IMR-90 (cell line): ENCODE results near the gene ASB6. TPM values are rescaled to one million over a fixed set of nuclear protein-coding genes. Genes with fewer than 3 reads are reported as not detected.

ENCODE experiments used
- ATAC-seq: fragments of 200-7000 bp; cut with Tn5 transposase; 2 replicates; pipeline ENCODE4 v1.9.1; 2020; ENCODE audit warnings: low read depth, mild to moderate bottlenecking, moderate library complexity
- BruUV-seq: library from RNA; stranded (reverse); fragments of 400-500 nt; replicated peaks from 2 replicates; lab custom pipeline; 2021; lab: Mats Ljungman, UMichigan
- CTCF ChIA-PET: fragments of 300-600 bp; formaldehyde crosslinking; extraction: SDS; loops from one replicate; lab custom pipeline; 2021; ENCODE audit warnings: antibody characterized with exemption; lab: Yijun Ruan, JAX
- POLR2A ChIA-PET: fragments of 300-600 bp; sonication (Branson Sonifier 250); formaldehyde crosslinking; loops from one replicate; lab custom pipeline; 2022; ENCODE audit warnings: antibody characterized with exemption; ENCODE audit not compliant: unreplicated experiment; lab: Charles Lee
- DNase-seq: peaks from one replicate; pipeline ENCODE4 v3.0.0; 2013
- H2AFZ ChIP-seq: replicated peaks from 2 replicates; pipeline ENCODE3; 2013; ENCODE audit warnings: low read length, mild to moderate bottlenecking; ENCODE audit not compliant: poor library complexity
- H2AK5ac ChIP-seq: 2 replicates; pipeline ENCODE4 v1.6.1; 2013; ENCODE audit warnings: low read depth, low read length, inconsistent platforms
- H2AK9ac ChIP-seq: replicated peaks from 2 replicates; pipeline ENCODE3; 2013; ENCODE audit warnings: mild to moderate bottlenecking, low read depth, low read length, moderate library complexity; ENCODE audit not compliant: poor library complexity
- H2BK120ac ChIP-seq: 2 replicates; pipeline ENCODE4 v1.6.1; 2013; ENCODE audit warnings: low read depth, low read length, inconsistent platforms
- H2BK15ac ChIP-seq: 3 replicates; pipeline ENCODE4 v1.6.1; 2013; ENCODE audit warnings: low read depth, low read length, inconsistent platforms
- H2BK20ac ChIP-seq: 2 replicates; pipeline ENCODE4 v1.6.1; 2013; ENCODE audit warnings: low read depth, mild to moderate bottlenecking, inconsistent platforms, low read length, moderate library complexity
- H2BK5ac ChIP-seq: 2 replicates; pipeline ENCODE4 v1.6.1; 2013; ENCODE audit warnings: mild to moderate bottlenecking, low read depth, low read length, inconsistent platforms; ENCODE audit not compliant: poor library complexity, severe bottlenecking
- H3K14ac ChIP-seq: replicated peaks from 2 replicates; pipeline ENCODE4 v1.6.1; 2013; ENCODE audit warnings: low read depth, low read length, inconsistent platforms
- H3K18ac ChIP-seq: 2 replicates; pipeline ENCODE4 v1.6.1; 2013; ENCODE audit warnings: low read depth, low read length, control low read depth
- H3K23ac ChIP-seq: 2 replicates; pipeline ENCODE4 v1.6.1; 2013; ENCODE audit warnings: low read depth, low read length, inconsistent platforms
- H3K27ac ChIP-seq: 2 replicates; pipeline ENCODE4 v1.5.1; 2013; ENCODE audit warnings: mild to moderate bottlenecking, control low read depth, low read length; ENCODE audit not compliant: insufficient read depth
- H3K27me3 ChIP-seq: 2 replicates; pipeline ENCODE4 v1.6.1; 2013; ENCODE audit warnings: low read length; ENCODE audit not compliant: control insufficient read depth, insufficient read depth
- H3K36me3 ChIP-seq: 2 replicates; pipeline ENCODE4 v1.6.1; 2013; ENCODE audit warnings: low read length, mixed read lengths; ENCODE audit not compliant: control insufficient read depth, insufficient read depth
- H3K4ac ChIP-seq: 2 replicates; pipeline ENCODE4 v1.6.1; 2013; ENCODE audit warnings: low read depth, low read length, inconsistent platforms
- H3K4me1 ChIP-seq: 2 replicates; pipeline ENCODE4 v1.6.1; 2013; ENCODE audit warnings: low read length, mixed read lengths; ENCODE audit not compliant: control insufficient read depth, insufficient read depth
- H3K4me2 ChIP-seq: 2 replicates; pipeline ENCODE4 v1.6.1; 2013; ENCODE audit warnings: low read depth, mild to moderate bottlenecking, control low read depth, low read length, moderate library complexity
- H3K4me3 ChIP-seq: 2 replicates; pipeline ENCODE4 v1.5.1; 2013; ENCODE audit warnings: low read depth, mild to moderate bottlenecking, control low read depth, low read length, moderate library complexity; ENCODE audit not compliant: insufficient read depth
- H3K56ac ChIP-seq: 2 replicates; pipeline ENCODE4 v1.6.1; 2013; ENCODE audit warnings: low read length, inconsistent platforms; ENCODE audit not compliant: insufficient read depth; ENCODE audit errors: extremely low read depth
- H3K79me1 ChIP-seq, 2 experiments: 2 replicates each; pipeline ENCODE4 v1.6.1; 2013; ENCODE audit warnings: low read length in 2 of 2, inconsistent platforms in 1 of 2, low read depth in 1 of 2
- H3K9ac ChIP-seq: 2 replicates; pipeline ENCODE4 v1.6.1; 2013; ENCODE audit warnings: low read depth, low read length, control low read depth
- H3K9me1 ChIP-seq: 2 replicates; pipeline ENCODE4 v1.6.1; 2013; ENCODE audit warnings: low read length, inconsistent platforms; ENCODE audit not compliant: insufficient read depth
- H3K9me3 ChIP-seq: 2 replicates; pipeline ENCODE4 v1.6.1; 2013; ENCODE audit warnings: low read length; ENCODE audit not compliant: control insufficient read depth, insufficient read depth
- H4K20me1 ChIP-seq: 2 replicates; pipeline ENCODE4 v1.6.1; 2013; ENCODE audit warnings: low read length, inconsistent platforms; ENCODE audit not compliant: insufficient read depth
- H4K5ac ChIP-seq: 2 replicates; pipeline ENCODE4 v1.6.1; 2013; ENCODE audit warnings: mild to moderate bottlenecking, low read depth, low read length, control low read depth
- H4K8ac ChIP-seq, 2 experiments: 2 replicates each; pipeline ENCODE4 v1.6.1; 2013; ENCODE audit warnings: low read depth in 2 of 2, low read length in 2 of 2, control low read depth in 1 of 2, inconsistent platforms in 1 of 2
- H4K91ac ChIP-seq: 2 replicates; pipeline ENCODE4 v1.6.1; 2013; ENCODE audit warnings: low read depth, low read length, inconsistent platforms; ENCODE audit not compliant: insufficient read depth
- BHLHE40 ChIP-seq: fragments of 150-350 bp; IDR thresholded peaks from 2 replicates; pipeline ENCODE4 v1.6.1; 2016; ENCODE audit warnings: mild to moderate bottlenecking, low read depth, low read length
- CEBPB ChIP-seq: IDR thresholded peaks from 2 replicates; pipeline ENCODE4 v1.6.1; 2012; ENCODE audit warnings: low read depth, low read length, improper control_type of control experiment
- CHD1 ChIP-seq: IDR thresholded peaks from 2 replicates; pipeline ENCODE4 v1.6.1; 2012; ENCODE audit warnings: low read depth, low read length, improper control_type of control experiment
- FOS ChIP-seq: fragments of 150-350 bp; IDR thresholded peaks from 2 replicates; pipeline ENCODE4 v1.6.1; 2016; ENCODE audit warnings: low read depth, low read length
- MAFK ChIP-seq: IDR thresholded peaks from 2 replicates; pipeline ENCODE4 v1.6.1; 2012; ENCODE audit warnings: low read depth, low read length, improper control_type of control experiment
- MAZ ChIP-seq: IDR thresholded peaks from 2 replicates; pipeline ENCODE4 v1.6.1; 2012; ENCODE audit warnings: low read depth, mild to moderate bottlenecking, low read length, improper control_type of control experiment, moderate library complexity, borderline replicate concordance
- MXI1 ChIP-seq: IDR thresholded peaks from 2 replicates; pipeline ENCODE4 v1.6.1; 2012; ENCODE audit warnings: low read depth, mild to moderate bottlenecking, low read length, moderate library complexity, borderline replicate concordance
- NFE2L2 ChIP-seq: fragments of 150-350 bp; IDR thresholded peaks from 2 replicates; pipeline ENCODE4 v1.6.1; 2016; ENCODE audit warnings: low read depth, mild to moderate bottlenecking, low read length
- POLR2A ChIP-seq: IDR thresholded peaks from 2 replicates; pipeline ENCODE4 v1.6.1; 2012; ENCODE audit warnings: mild to moderate bottlenecking, low read depth, low read length
- RAD21 ChIP-seq: IDR thresholded peaks from 2 replicates; pipeline ENCODE4 v1.6.1; 2012; ENCODE audit warnings: low read length, improper control_type of control experiment
- RCOR1 ChIP-seq: IDR thresholded peaks from 2 replicates; pipeline ENCODE4 v1.6.1; 2012; ENCODE audit warnings: mild to moderate bottlenecking, low read length, improper control_type of control experiment; ENCODE audit not compliant: insufficient replicate concordance
- RFX5 ChIP-seq: IDR thresholded peaks from 2 replicates; pipeline ENCODE4 v1.8.0; 2012; ENCODE audit warnings: low read depth, mild to moderate bottlenecking, low read length, moderate library complexity
- SMC3 ChIP-seq: fragments of 150-350 bp; IDR thresholded peaks from 2 replicates; pipeline ENCODE4 v1.6.1; 2016; ENCODE audit warnings: low read depth, mild to moderate bottlenecking, antibody characterized with exemption, low read length, moderate library complexity
- WGBS, 2 experiments: methylation state at CpG; one replicate each; pipeline versions ENCODE4 v1.1.5 to v1.1.7; 2013; ENCODE audit warnings: missing lambda C conversion rate in 2 of 2; ENCODE audit not compliant: insufficient read length in 1 of 2; ENCODE audit errors: extremely low coverage in 2 of 2; 5-methylcytosine and 5-hydroxymethylcytosine counted together
- dilution Hi-C: fragments of 300-500 bp; cut with HindIII; formaldehyde crosslinking; loops from one replicate; pipeline ENCODE4 v1.14.3; 2018; ENCODE audit warnings: low sequenced_read_pairs; ENCODE audit not compliant: unreplicated experiment
- in situ Hi-C: fragments of 300-500 bp; cut with MboI; formaldehyde crosslinking; loops from 3 replicates; pipeline ENCODE4 v1.14.3; 2019; ENCODE audit warnings: low sequenced_read_pairs, inconsistent platforms, mixed read lengths
- intact Hi-C: fragments of 100-400 bp; cut with micrococcal nuclease; formaldehyde crosslinking; loops from 2 replicates; pipeline ENCODE4 v1.10.0; 2022
- polyA plus RNA-seq, 3 experiments: library from polyadenylated mRNA; depleted of rRNA; stranded (reverse); fragments of >200 nt; gene quantifications; 2 replicates each; pipeline ENCODE4 v1.2.3, GENCODE V29; 2012; ENCODE audit warnings: low replicate concordance in 1 of 3
- total RNA-seq: library from RNA; depleted of rRNA; stranded (reverse); fragments of >200 nt; gene quantifications from 2 replicates; pipeline ENCODE4 v1.2.3, GENCODE V29; 2012
- TF ChIP-seq, protein P1 (sequence below): fragments of 150-350 bp; IDR thresholded peaks from 2 replicates; pipeline ENCODE4 v1.6.1; 2016; ENCODE audit warnings: low read depth, mild to moderate bottlenecking, low read length, moderate library complexity, borderline replicate concordance
- TF ChIP-seq, protein P2 (sequence below): fragments of 150-350 bp; IDR thresholded peaks from 2 replicates; pipeline ENCODE4 v1.6.1; 2017; ENCODE audit warnings: mild to moderate bottlenecking, antibody characterized with exemption, low read length, low read depth
- TF ChIP-seq, protein P3 (sequence below): conservative IDR thresholded peaks from 2 replicates; pipeline ENCODE4 v1.5.1; 2012; ENCODE audit warnings: mild to moderate bottlenecking, low read depth, low read length, improper control_type of control experiment

The ASB6 gene
- total and polyA plus RNA-seq, 2 of the 4 experiments (the other 2 are of a cell fraction) = 9.7 to 28.9 TPM

DNA sequence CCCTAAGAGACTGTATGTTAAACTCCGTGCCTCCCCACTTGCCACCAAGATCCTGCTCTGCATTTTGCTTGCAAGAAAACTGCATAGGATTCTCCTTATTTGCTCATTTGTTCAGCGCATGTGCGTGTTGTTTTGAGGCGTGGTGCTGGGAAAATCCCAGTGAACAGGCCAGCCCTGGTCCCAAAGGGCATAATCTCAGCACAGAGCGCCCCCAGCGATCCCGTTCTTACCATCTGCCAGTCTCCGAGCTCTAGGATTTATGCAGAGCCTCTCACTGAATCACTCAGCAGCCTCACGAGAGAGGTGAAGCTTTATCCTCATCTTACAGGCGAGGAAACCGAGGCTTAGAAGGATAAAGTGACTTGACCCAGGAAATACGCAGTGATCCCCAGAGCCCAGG, 35.0 kb upstream of the ASB6 start:
- H4K20me1 ChIP-seq = peaks cover 74% of the 10 kb centered on the region
- H3K4me2 ChIP-seq = no peak overlapping the region
- H3K4ac ChIP-seq = no peak overlapping the region
- no peak overlapping the region for H2BK20ac ChIP-seq
- no peak overlapping the region for H3K14ac ChIP-seq
- no peak overlapping the region for H3K56ac ChIP-seq
- H3K4me3 ChIP-seq = no peak overlapping the region
- no peak overlapping the region for H4K5ac ChIP-seq
- no peak overlapping the region for H4K91ac ChIP-seq
- no peak overlapping the region for H2BK5ac ChIP-seq
- H3K36me3 ChIP-seq = peaks cover 25% of the 10 kb centered on the region; the same call in 1 of the 2 replicates
- BruUV-seq = no TSS peak
- dilution Hi-C loops (no loop called here), intact Hi-C loops (no loop called here), in situ Hi-C loops (no loop called here)
- no peak overlapping the region for H3K23ac ChIP-seq
- H2AFZ ChIP-seq = no peak overlapping the region
- H3K9me3 ChIP-seq = no peaks in the 10 kb centered on the region
- ChIA-PET POLR2A (no interaction called here), CTCF (no interaction called here)
- no peak overlapping the region for H3K9ac ChIP-seq
- H2BK120ac ChIP-seq = no peak overlapping the region
- no peak overlapping the region for H2BK15ac ChIP-seq
- H2AK5ac ChIP-seq = no peak overlapping the region
- 100% methylated on average over 3 of the region's 12 CpGs; no CpG with 5 or more reads in 1 of the 2 experiments for WGBS, 2 experiments
- TF ChIP-seq, protein P1, sequence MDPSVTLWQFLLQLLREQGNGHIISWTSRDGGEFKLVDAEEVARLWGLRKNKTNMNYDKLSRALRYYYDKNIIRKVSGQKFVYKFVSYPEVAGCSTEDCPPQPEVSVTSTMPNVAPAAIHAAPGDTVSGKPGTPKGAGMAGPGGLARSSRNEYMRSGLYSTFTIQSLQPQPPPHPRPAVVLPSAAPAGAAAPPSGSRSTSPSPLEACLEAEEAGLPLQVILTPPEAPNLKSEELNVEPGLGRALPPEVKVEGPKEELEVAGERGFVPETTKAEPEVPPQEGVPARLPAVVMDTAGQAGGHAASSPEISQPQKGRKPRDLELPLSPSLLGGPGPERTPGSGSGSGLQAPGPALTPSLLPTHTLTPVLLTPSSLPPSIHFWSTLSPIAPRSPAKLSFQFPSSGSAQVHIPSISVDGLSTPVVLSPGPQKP = no peak
- no peak for TF ChIP-seq FOS
- no peak for TF ChIP-seq MAFK
- no peak for TF ChIP-seq SMC3
- no peak for TF ChIP-seq BHLHE40
- no peak for TF ChIP-seq CEBPB
- TF ChIP-seq POLR2A = no peak
- TF ChIP-seq, protein P2, sequence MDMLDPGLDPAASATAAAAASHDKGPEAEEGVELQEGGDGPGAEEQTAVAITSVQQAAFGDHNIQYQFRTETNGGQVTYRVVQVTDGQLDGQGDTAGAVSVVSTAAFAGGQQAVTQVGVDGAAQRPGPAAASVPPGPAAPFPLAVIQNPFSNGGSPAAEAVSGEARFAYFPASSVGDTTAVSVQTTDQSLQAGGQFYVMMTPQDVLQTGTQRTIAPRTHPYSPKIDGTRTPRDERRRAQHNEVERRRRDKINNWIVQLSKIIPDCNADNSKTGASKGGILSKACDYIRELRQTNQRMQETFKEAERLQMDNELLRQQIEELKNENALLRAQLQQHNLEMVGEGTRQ = no peak
- TF ChIP-seq, protein P3, sequence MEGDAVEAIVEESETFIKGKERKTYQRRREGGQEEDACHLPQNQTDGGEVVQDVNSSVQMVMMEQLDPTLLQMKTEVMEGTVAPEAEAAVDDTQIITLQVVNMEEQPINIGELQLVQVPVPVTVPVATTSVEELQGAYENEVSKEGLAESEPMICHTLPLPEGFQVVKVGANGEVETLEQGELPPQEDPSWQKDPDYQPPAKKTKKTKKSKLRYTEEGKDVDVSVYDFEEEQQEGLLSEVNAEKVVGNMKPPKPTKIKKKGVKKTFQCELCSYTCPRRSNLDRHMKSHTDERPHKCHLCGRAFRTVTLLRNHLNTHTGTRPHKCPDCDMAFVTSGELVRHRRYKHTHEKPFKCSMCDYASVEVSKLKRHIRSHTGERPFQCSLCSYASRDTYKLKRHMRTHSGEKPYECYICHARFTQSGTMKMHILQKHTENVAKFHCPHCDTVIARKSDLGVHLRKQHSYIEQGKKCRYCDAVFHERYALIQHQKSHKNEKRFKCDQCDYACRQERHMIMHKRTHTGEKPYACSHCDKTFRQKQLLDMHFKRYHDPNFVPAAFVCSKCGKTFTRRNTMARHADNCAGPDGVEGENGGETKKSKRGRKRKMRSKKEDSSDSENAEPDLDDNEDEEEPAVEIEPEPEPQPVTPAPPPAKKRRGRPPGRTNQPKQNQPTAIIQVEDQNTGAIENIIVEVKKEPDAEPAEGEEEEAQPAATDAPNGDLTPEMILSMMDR = no peak
- TF ChIP-seq CHD1 = no peak
- no peak for TF ChIP-seq MXI1
- no peak for TF ChIP-seq RAD21
- TF ChIP-seq RCOR1 = no peak
- no peak for TF ChIP-seq RFX5
- no peak for TF ChIP-seq NFE2L2
- TF ChIP-seq MAZ = no peak
- peaks cover 12 to 90% of the 10 kb centered on the region in 2 experiments for H3K79me1 ChIP-seq
- H4K8ac ChIP-seq = no peak overlapping the region
- no peaks in the 10 kb centered on the region; the same call in 1 of the 2 replicates for H3K4me1 ChIP-seq
- no peaks in the 10 kb centered on the region for H3K27me3 ChIP-seq
- no peak overlapping the region for H2AK9ac ChIP-seq
- H3K9me1 ChIP-seq = peaks cover 22% of the 10 kb centered on the region
- no peak overlapping the region for H3K18ac ChIP-seq
- H3K27ac ChIP-seq = no peak overlapping the region
- DNase-seq (no peak), ATAC-seq (no peak)
